Calu3 (cell line): ENCODE measurements around the gene SFMBT2. TPM values are rescaled to one million over a fixed set of nuclear protein-coding genes. Genes with fewer than 3 reads are reported as not detected.

Experiments
- BruUV-seq: library from RNA; stranded (reverse); fragments of 400-500 nt; replicated peaks from 2 replicates; lab custom pipeline; 2021; lab: Mats Ljungman, UMichigan
- CTCF ChIA-PET: fragments of 300-600 bp; sonication (Branson Sonifier 250); formaldehyde crosslinking; loops from one replicate; lab custom pipeline; 2022; ENCODE audit warnings: antibody characterized with exemption; lab: Charles Lee
- DNase-seq: peaks from one replicate; pipeline ENCODE4 v3.0.0; 2022
- H3K27ac Mint-ChIP-seq: one replicate; pipeline ENCODE4 v1.8.0; 2022; ENCODE audit warnings: mixed read lengths; ENCODE audit not compliant: unreplicated experiment
- H3K27me3 Mint-ChIP-seq: one replicate; pipeline ENCODE4 v1.8.0; 2022; ENCODE audit warnings: mixed read lengths; ENCODE audit not compliant: unreplicated experiment
- H3K36me3 Mint-ChIP-seq: one replicate; pipeline ENCODE4 v1.8.0; 2022; ENCODE audit warnings: mild to moderate bottlenecking, moderate library complexity, mixed read lengths; ENCODE audit not compliant: insufficient read depth, unreplicated experiment
- H3K4me1 Mint-ChIP-seq: one replicate; pipeline ENCODE4 v1.8.0; 2022; ENCODE audit warnings: mild to moderate bottlenecking, low read depth, mixed read lengths; ENCODE audit not compliant: unreplicated experiment
- H3K4me3 Mint-ChIP-seq: one replicate; pipeline ENCODE4 v1.8.0; 2022; ENCODE audit warnings: mild to moderate bottlenecking, low read depth, moderate library complexity, mixed read lengths; ENCODE audit not compliant: unreplicated experiment
- H3K9me3 Mint-ChIP-seq: one replicate; pipeline ENCODE4 v1.8.0; 2022; ENCODE audit warnings: low read depth, mixed read lengths; ENCODE audit not compliant: unreplicated experiment
- CTCF ChIP-seq: fragments of 200-600 bp; IDR thresholded peaks from one replicate; pipeline ENCODE4 v1.8.0; 2022; ENCODE audit warnings: antibody characterized with exemption; ENCODE audit not compliant: unreplicated experiment
- intact Hi-C: fragments of 100-400 bp; cut with micrococcal nuclease; formaldehyde crosslinking; loops from one replicate; pipeline ENCODE4 v1.10.0; 2022; ENCODE audit not compliant: unreplicated experiment
- total RNA-seq: library from RNA; stranded (reverse); gene quantifications from 2 replicates; pipeline ENCODE4 v1.2.3, GENCODE V29; 2022

Gene SFMBT2
- total RNA-seq, 1 experiment from 2014 or later = 0.64 TPM

- no peaks in the 10 kb centered on the region for H3K36me3 Mint-ChIP-seq
- BruUV-seq = no TSS peak
- H3K9me3 Mint-ChIP-seq = no peaks in the 10 kb centered on the region
- DNase-seq = no peak
- H3K27ac Mint-ChIP-seq = no peak overlapping the region
- intact Hi-C loops = no loop called here
- H3K4me1 Mint-ChIP-seq = no peaks in the 10 kb centered on the region
- H3K4me3 Mint-ChIP-seq = no peak overlapping the region
- no peak for TF ChIP-seq CTCF
- H3K27me3 Mint-ChIP-seq = peaks cover 19% of the 10 kb centered on the region
- CTCF ChIA-PET = no interaction called here
These were observed 165.3 kb downstream of the SFMBT2 start for GRCh38 chr10:7245505-7245904.

- no peak for TF ChIP-seq CTCF
- no peaks in the 10 kb centered on the region for H3K9me3 Mint-ChIP-seq
- H3K36me3 Mint-ChIP-seq = no peaks in the 10 kb centered on the region
- CTCF ChIA-PET = interaction anchor here (0.6 kb wide), 2 partner anchors 8 to 30 kb away, joined by 3 to 4 read pairs; no protein-coding TSS in a partner anchor
- H3K4me3 Mint-ChIP-seq = no peak overlapping the region
- BruUV-seq = no TSS peak
- no peaks in the 10 kb centered on the region for H3K4me1 Mint-ChIP-seq
- H3K27me3 Mint-ChIP-seq = peaks cover 19% of the 10 kb centered on the region
- H3K27ac Mint-ChIP-seq = no peak overlapping the region
- intact Hi-C loops = no loop called here
- DNase-seq = no peak
These were observed 167.0 kb downstream of the SFMBT2 start for GRCh38 chr10:7243873-7244272.

- Mint-ChIP-seq H3K4me3 (no peak overlapping the region), H3K27ac (no peak overlapping the region), H3K4me1 (no peaks in the 10 kb centered on the region), H3K36me3 (no peaks in the 10 kb centered on the region), H3K27me3 (peaks cover 21% of the 10 kb centered on the region), H3K9me3 (no peaks in the 10 kb centered on the region)
- no peak for DNase-seq
- CTCF ChIA-PET = interaction anchor here (0.6 kb wide), 1 partner anchor 9 kb away, joined by 3 read pairs; no protein-coding TSS in a partner anchor
- TF ChIP-seq CTCF = no peak
- intact Hi-C loops = no loop called here
- BruUV-seq = no TSS peak
These were observed 167.7 kb downstream of the SFMBT2 start for GRCh38 chr10:7243139-7243538.

GRCh38 chr10:7239312-7239985 lies 171.4 kb downstream of the SFMBT2 start:
- Mint-ChIP-seq H3K36me3 (no peaks in the 10 kb centered on the region), H3K4me3 (no peak overlapping the region), H3K27me3 (peaks cover 43% of the 10 kb centered on the region), H3K4me1 (no peaks in the 10 kb centered on the region), H3K27ac (no peak overlapping the region), H3K9me3 (no peaks in the 10 kb centered on the region)
- CTCF ChIA-PET = no interaction called here
- intact Hi-C loops = no loop called here
- DNase-seq = no peak
- no peak for TF ChIP-seq CTCF
- no TSS peak for BruUV-seq
